ENCODE measurements around the gene ALK. TPM values are rescaled to one million over a fixed set of nuclear protein-coding genes. Genes with fewer than 3 reads are reported as not detected.
A peak's percentile ranks its signal among the peaks of the same experiment; 100 is the strongest.

The ALK gene
- total RNA-seq, 1 experiment from 2014 or later: not detected

- Histone ChIP-seq H3K79me1 (ENCODE audit: insufficient read depth, low read depth, low read length, poor library complexity, severe bottlenecking) (no peaks in the 10 kb centered on the region), H3K27ac (ENCODE audit: insufficient read length, low read depth, low read length) (no peak overlapping the region), H2BK5ac (ENCODE audit: insufficient read length, low read length) (no peak overlapping the region), H2AK5ac (ENCODE audit: insufficient read length, low read length) (no peak overlapping the region), H3K18ac (ENCODE audit: insufficient read length, low read depth, low read length) (no peak overlapping the region), H3K14ac (ENCODE audit: insufficient read depth, low read length) (no peak overlapping the region), H3K79me2 (ENCODE audit: insufficient read depth, low read length) (no peaks in the 10 kb centered on the region; the same call in 1 of the 2 replicates), H4K5ac (ENCODE audit: insufficient read length, low read depth, low read length) (no peak overlapping the region), H4K91ac (ENCODE audit: insufficient read length, low read depth, low read length) (no peak overlapping the region), H2BK20ac (ENCODE audit: low read depth, low read length, poor library complexity, severe bottlenecking) (no peak overlapping the region), H3K23me2 (ENCODE audit: insufficient read length, low read depth, low read length, poor library complexity, severe bottlenecking) (no peaks in the 10 kb centered on the region), H3K4me2 (ENCODE audit: insufficient read depth, insufficient read length, low read length) (no peak overlapping the region), H3K56ac (ENCODE audit: insufficient read length, low read depth, low read length) (no peak overlapping the region), H3K9me3 (ENCODE audit: control insufficient read depth, low read depth, low read length) (no peaks in the 10 kb centered on the region), H4K20me1 (ENCODE audit: control insufficient read depth, insufficient read depth, insufficient read length) (no peaks in the 10 kb centered on the region), H2AFZ (ENCODE audit: low read length) (no peak overlapping the region), H3K27me3 (ENCODE audit: insufficient read depth, low read length) (no peaks in the 10 kb centered on the region), H3K4ac (ENCODE audit: low read depth, low read length) (no peak overlapping the region), H2BK12ac (ENCODE audit: insufficient read length, low read depth, low read length) (no peak overlapping the region), H3K9ac (ENCODE audit: extremely low read depth, insufficient read length, low read length) (no peak overlapping the region), H3T11ph (ENCODE audit: low read length) (no peak overlapping the region), H2BK120ac (ENCODE audit: low read depth, low read length, poor library complexity, severe bottlenecking) (no peak overlapping the region), H3K23ac (ENCODE audit: insufficient read length, low read depth, low read length) (no peak overlapping the region), H4K8ac (replicated peaks; ENCODE audit: insufficient read length, low read depth, low read length) (no peak overlapping the region), H3K4me1 (ENCODE audit: insufficient read depth, low read length) (no peaks in the 10 kb centered on the region), H2BK15ac (ENCODE audit: low read depth, low read length) (no peak overlapping the region)
- no peak overlapping the region for H3K27ac Mint-ChIP-seq
- TF ChIP-seq CTCF (conservative IDR thresholded peaks at IDR 0.05): peak; percentile 90
- no peaks in the 10 kb centered on the region; a peak in 1 of 7 replicates for H3K36me3 Mint-ChIP-seq (ENCODE audit: insufficient read depth in 1 of 3, low read depth in 3 of 3)
- peak; percentile 46 for DNase-seq
- H3K27me3 Mint-ChIP-seq (ENCODE audit: low read depth): peaks cover 16% of the 10 kb centered on the region
- WGBS (ENCODE audit: extremely low coverage, insufficient read length, low lambda C conversion rate): no CpG with 5 or more reads among the region's 6 CpGs
- H3K4me1 Mint-ChIP-seq: 0 out of 4 replicates have a peak, but pooled peaks cover 0 to 3% of the 10 kb centered on the region in 2 experiments
- no peak overlapping the region for H3K4me3 Mint-ChIP-seq
- peaks cover 0 to 13% of the 10 kb centered on the region in 2 experiments; a peak in 4 of 5 replicates for H3K9me3 Mint-ChIP-seq
These were observed 79.9 kb downstream of the ALK start for GRCh38 chr2:29841386-29842004.
